ENCODE measurements around the gene ARL8A. TPM values are rescaled to one million over a fixed set of nuclear protein-coding genes. Genes with fewer than 3 reads are reported as not detected.
A peak's percentile ranks its signal among the peaks of the same experiment; 100 is the strongest.

ARL8A gene
- total RNA-seq, 1 donor from 2014 or later = 30.3 TPM

GRCh38 chr1:202140833-202141232 lies 3.7 kb downstream of the ARL8A start:
- H3K36me3 ChIP-seq (ENCODE audit: control insufficient read depth, insufficient read depth, low read length) = peaks cover 10% of the 10 kb centered on the region
- TF ChIP-seq CTCF (IDR thresholded peaks at IDR 0.05; ENCODE audit: insufficient read depth, low read length, severe bottlenecking) = no peak
- no peak overlapping the region for H3K4me3 ChIP-seq (ENCODE audit: low read depth, low read length)
- no peaks in the 10 kb centered on the region for H3K27me3 ChIP-seq (ENCODE audit: control insufficient read depth, insufficient read depth, low read length)
- FAIRE-seq (no peak), DNase-seq (ENCODE audit: low read depth) (no peak)

- TF ChIP-seq CTCF (IDR thresholded peaks at IDR 0.05; ENCODE audit: insufficient read depth, low read length, severe bottlenecking) = peak; percentile 89
- FAIRE-seq (no peak), DNase-seq (ENCODE audit: low read depth) (peak; percentile 59)
- H3K4me3 ChIP-seq (ENCODE audit: low read depth, low read length) = no peak overlapping the region
- H3K36me3 ChIP-seq (ENCODE audit: control insufficient read depth, insufficient read depth, low read length) = peaks cover 16% of the 10 kb centered on the region
- no peaks in the 10 kb centered on the region for H3K27me3 ChIP-seq (ENCODE audit: control insufficient read depth, insufficient read depth, low read length)
Measured at GRCh38 chr1:202135221-202135721, 9.3 kb downstream of the ARL8A start.

- H3K27me3 ChIP-seq (ENCODE audit: control insufficient read depth, insufficient read depth, low read length) = no peaks in the 10 kb centered on the region
- peaks cover 16% of the 10 kb centered on the region for H3K36me3 ChIP-seq (ENCODE audit: control insufficient read depth, insufficient read depth, low read length)
- no peak for DNase-seq (ENCODE audit: low read depth)
- no peak for TF ChIP-seq CTCF (IDR thresholded peaks at IDR 0.05; ENCODE audit: insufficient read depth, low read length, severe bottlenecking)
- no peak for FAIRE-seq
- H3K4me3 ChIP-seq (ENCODE audit: low read depth, low read length) = no peak overlapping the region
Measured at GRCh38 chr1:202134645-202135172, 9.8 kb downstream of the ARL8A start.

GRCh38 chr1:202133989-202134388 lies 10.5 kb downstream of the ARL8A start:
- no peak for DNase-seq (ENCODE audit: low read depth)
- Histone ChIP-seq H3K36me3 (ENCODE audit: control insufficient read depth, insufficient read depth, low read length) (peaks cover 16% of the 10 kb centered on the region), H3K4me3 (ENCODE audit: low read depth, low read length) (no peak overlapping the region), H3K27me3 (ENCODE audit: control insufficient read depth, insufficient read depth, low read length) (no peaks in the 10 kb centered on the region)
- TF ChIP-seq CTCF (IDR thresholded peaks at IDR 0.05; ENCODE audit: insufficient read depth, low read length, severe bottlenecking) = no peak
- FAIRE-seq = no peak

- Histone ChIP-seq H3K27me3 (ENCODE audit: control insufficient read depth, insufficient read depth, low read length) (no peaks in the 10 kb centered on the region), H3K36me3 (ENCODE audit: control insufficient read depth, insufficient read depth, low read length) (peaks cover 16% of the 10 kb centered on the region), H3K4me3 (ENCODE audit: low read depth, low read length) (no peak overlapping the region)
- no peak for TF ChIP-seq CTCF (IDR thresholded peaks at IDR 0.05; ENCODE audit: insufficient read depth, low read length, severe bottlenecking)
- FAIRE-seq (no peak), DNase-seq (ENCODE audit: low read depth) (no peak)
Measured at GRCh38 chr1:202133496-202133895, 11.0 kb downstream of the ARL8A start.

- Histone ChIP-seq H3K36me3 (ENCODE audit: control insufficient read depth, insufficient read depth, low read length) (peaks cover 14% of the 10 kb centered on the region), H3K27me3 (ENCODE audit: control insufficient read depth, insufficient read depth, low read length) (no peaks in the 10 kb centered on the region), H3K4me3 (ENCODE audit: low read depth, low read length) (no peak overlapping the region)
- FAIRE-seq (no peak), DNase-seq (ENCODE audit: low read depth) (no peak)
- no peak for TF ChIP-seq CTCF (IDR thresholded peaks at IDR 0.05; ENCODE audit: insufficient read depth, low read length, severe bottlenecking)
Measured at GRCh38 chr1:202133001-202133400, 11.5 kb downstream of the ARL8A start.

Measured in bronchial epithelial cell (primary cell).